ENCODE measurements around the gene SPTBN2.

GRCh38 chr11:66680966-66681645, 47.9 kb downstream of the SPTBN2 start:
- no peak for TF ChIP-seq POLR2AphosphoS5 (IDR thresholded peaks at IDR 0.05; ENCODE audit: low read depth, low read length)
- TF ChIP-seq REST (IDR thresholded peaks at IDR 0.05; ENCODE audit: insufficient read depth in 1 of 2, low read depth in 2 of 2, low read length in 2 of 2), result no peak
- no peak for TF ChIP-seq TAF1 (IDR thresholded peaks at IDR 0.05; ENCODE audit: borderline replicate concordance, insufficient read depth, low read length)
